Cardiac muscle cell (in vitro differentiated cells and primary cell): ENCODE measurements around the gene NFE2L3. TPM values are rescaled to one million over a fixed set of nuclear protein-coding genes. Genes with fewer than 3 reads are reported as not detected.
"Not testable (repeated sequence)": the region's sequence is repeated elsewhere in the genome, so short reads cannot be mapped to it uniquely, and the experiment has no call there.

ENCODE experiments used
- DNase-seq, 2 donors: peaks; one replicate each; pipeline versions ENCODE4 v3.0.0 to v3.0.0-alpha.2; 2010 to 2017; ENCODE audit warnings: low read depth in 1 of 2, low spot score in 1 of 2
- H3K27ac ChIP-seq: fragments of 200-600 bp; sonication (generic); 2 replicates; pipeline ENCODE4 v1.5.1; 2016
- H3K27me3 ChIP-seq: fragments of 200-600 bp; sonication (generic); 2 replicates; pipeline ENCODE4 v1.6.0; 2016; ENCODE audit warnings: control low read depth
- H3K36me3 ChIP-seq: fragments of 200-600 bp; sonication (generic); 2 replicates; pipeline ENCODE4 v1.5.1; 2016; ENCODE audit warnings: control low read depth
- H3K4me1 ChIP-seq: fragments of 200-600 bp; sonication (generic); 2 replicates; pipeline ENCODE4 v1.8.1; 2017; ENCODE audit warnings: low read depth, mild to moderate bottlenecking, mixed run types
- H3K4me3 ChIP-seq: fragments of 200-600 bp; sonication (generic); 2 replicates; pipeline ENCODE4 v1.5.1; 2016; ENCODE audit warnings: mild to moderate bottlenecking
- H3K9me3 ChIP-seq: fragments of 200-600 bp; sonication (generic); 2 replicates; pipeline ENCODE4 v1.5.1; 2017; ENCODE audit warnings: low read depth, mild to moderate bottlenecking, control low read depth
- polyA plus RNA-seq: library from polyadenylated mRNA; unstranded; fragments of >200 nt; fragmentation: Nextera tagmentation; extraction: Ambion mirVana; gene quantifications from 2 replicates; pipeline ENCODE4 v1.2.1, GENCODE V29; 2016
- total RNA-seq: library from RNA; depleted of rRNA; stranded (reverse); fragments of >200 nt; gene quantifications from 2 replicates; pipeline ENCODE4 v1.2.3, GENCODE V29; 2016
- TF ChIP-seq, protein P1 (sequence below): IDR thresholded peaks from 2 replicates; pipeline ENCODE4 v1.5.1; 2012; ENCODE audit warnings: low read depth, mild to moderate bottlenecking, low read length

The NFE2L3 gene
- total and polyA plus RNA-seq, 2 experiments from 2014 or later = 2.1 TPM

- no peaks in the 10 kb centered on the region for H3K4me1 ChIP-seq
- no peaks in the 10 kb centered on the region for H3K9me3 ChIP-seq
- no peak overlapping the region for H3K4me3 ChIP-seq
- no peak overlapping the region for H3K27ac ChIP-seq
- peaks cover 30% of the 10 kb centered on the region for H3K27me3 ChIP-seq
- TF ChIP-seq, protein P1, sequence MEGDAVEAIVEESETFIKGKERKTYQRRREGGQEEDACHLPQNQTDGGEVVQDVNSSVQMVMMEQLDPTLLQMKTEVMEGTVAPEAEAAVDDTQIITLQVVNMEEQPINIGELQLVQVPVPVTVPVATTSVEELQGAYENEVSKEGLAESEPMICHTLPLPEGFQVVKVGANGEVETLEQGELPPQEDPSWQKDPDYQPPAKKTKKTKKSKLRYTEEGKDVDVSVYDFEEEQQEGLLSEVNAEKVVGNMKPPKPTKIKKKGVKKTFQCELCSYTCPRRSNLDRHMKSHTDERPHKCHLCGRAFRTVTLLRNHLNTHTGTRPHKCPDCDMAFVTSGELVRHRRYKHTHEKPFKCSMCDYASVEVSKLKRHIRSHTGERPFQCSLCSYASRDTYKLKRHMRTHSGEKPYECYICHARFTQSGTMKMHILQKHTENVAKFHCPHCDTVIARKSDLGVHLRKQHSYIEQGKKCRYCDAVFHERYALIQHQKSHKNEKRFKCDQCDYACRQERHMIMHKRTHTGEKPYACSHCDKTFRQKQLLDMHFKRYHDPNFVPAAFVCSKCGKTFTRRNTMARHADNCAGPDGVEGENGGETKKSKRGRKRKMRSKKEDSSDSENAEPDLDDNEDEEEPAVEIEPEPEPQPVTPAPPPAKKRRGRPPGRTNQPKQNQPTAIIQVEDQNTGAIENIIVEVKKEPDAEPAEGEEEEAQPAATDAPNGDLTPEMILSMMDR = no peak
- H3K36me3 ChIP-seq = no peaks in the 10 kb centered on the region
- no peak for DNase-seq
These were observed 2.5 kb upstream of the NFE2L3 start for GRCh38 chr7:26149391-26149977.

DNA sequence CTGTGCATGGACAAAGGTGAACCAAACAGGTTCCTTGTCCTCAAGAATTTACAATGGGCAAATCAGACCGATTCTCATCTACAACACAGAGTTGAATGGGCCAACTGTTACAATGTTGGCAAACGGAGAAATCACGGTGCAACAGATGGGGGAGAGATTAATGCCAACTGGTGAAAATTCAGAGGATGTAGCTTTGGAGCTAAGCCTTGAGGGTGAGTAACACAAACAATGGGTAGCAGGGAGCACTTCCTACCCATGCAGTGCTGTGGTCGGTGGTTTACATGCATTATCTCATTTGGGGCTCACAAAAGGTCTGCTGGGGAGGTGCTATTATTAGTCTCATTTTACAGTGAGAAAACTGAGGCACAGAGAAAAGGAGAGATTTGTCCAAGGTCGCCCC is 902 bp upstream of the NFE2L3 start:
- peaks cover 37% of the 10 kb centered on the region for H3K27me3 ChIP-seq
- TF ChIP-seq, protein P1 = no peak
- no peaks in the 10 kb centered on the region for H3K9me3 ChIP-seq
- H3K36me3 ChIP-seq = no peaks in the 10 kb centered on the region
- no peak overlapping the region for H3K27ac ChIP-seq
- no peak overlapping the region for H3K4me3 ChIP-seq
- H3K4me1 ChIP-seq = peaks cover 3% of the 10 kb centered on the region
- no peak for DNase-seq

DNA sequence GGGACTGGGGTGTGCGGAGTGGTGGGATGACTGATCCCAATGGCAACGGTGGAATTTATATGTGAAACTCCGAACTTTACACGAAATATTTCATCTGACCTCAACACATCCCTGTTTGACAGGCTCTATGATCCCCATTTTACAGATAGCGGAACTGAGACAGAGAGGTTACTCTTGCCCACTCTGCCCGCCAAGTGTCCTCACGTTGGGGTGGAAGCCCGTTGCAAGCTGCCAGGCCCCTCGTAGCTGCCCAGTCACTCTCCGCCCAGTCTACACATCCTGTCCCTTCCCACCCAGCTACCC is 397 bp upstream of the NFE2L3 start:
- no peak overlapping the region for H3K27ac ChIP-seq
- TF ChIP-seq, protein P1 = no peak
- no peaks in the 10 kb centered on the region for H3K36me3 ChIP-seq
- peaks cover 5% of the 10 kb centered on the region for H3K4me1 ChIP-seq
- H3K27me3 ChIP-seq = peaks cover 37% of the 10 kb centered on the region
- H3K9me3 ChIP-seq = no peaks in the 10 kb centered on the region
- H3K4me3 ChIP-seq = peak overlapping the region; percentile 47
- DNase-seq = no peak

GRCh38 chr7:26152782-26153240 is 813 bp downstream of the NFE2L3 start:
- not testable (repeated sequence) for H3K4me1 ChIP-seq, H3K36me3 ChIP-seq, DNase-seq, H3K27ac ChIP-seq, H3K9me3 ChIP-seq
- Histone ChIP-seq H3K27me3 (peaks cover 37% of the 10 kb centered on the region), H3K4me3 (peak overlapping the region; percentile 47)

DNA sequence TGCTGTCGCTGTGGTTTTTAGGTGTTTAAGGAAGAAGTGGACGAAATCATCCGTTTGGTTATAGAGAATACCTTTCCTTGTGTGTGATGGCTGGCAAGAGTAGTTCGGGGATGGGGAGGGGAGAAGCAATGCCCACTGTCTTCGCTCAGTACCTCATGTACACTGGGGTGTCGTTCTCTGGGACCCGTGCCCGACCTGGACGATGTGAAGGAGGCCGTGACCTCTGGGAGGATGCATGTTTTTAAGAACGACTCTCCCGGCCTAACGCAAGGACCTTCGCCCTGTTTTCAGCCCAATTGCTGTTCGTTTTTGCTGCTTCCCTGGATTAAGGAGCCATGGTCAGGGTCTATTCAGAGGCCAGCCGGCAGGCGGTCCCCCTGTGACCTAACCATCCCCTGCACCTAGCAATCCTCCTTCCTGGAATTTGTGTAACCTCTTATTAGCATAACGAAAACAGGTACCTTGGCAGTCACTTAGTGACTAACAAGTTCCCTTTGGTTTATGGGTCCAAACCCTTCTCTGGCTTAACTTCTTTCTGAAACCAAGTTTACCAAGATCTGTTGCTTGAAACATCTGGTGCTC is 1.3 kb downstream of the NFE2L3 start:
- Histone ChIP-seq H3K27ac (no peak overlapping the region), H3K4me3 (peak overlapping the region; percentile 47), H3K4me1 (peaks cover 5% of the 10 kb centered on the region), H3K27me3 (peaks cover 37% of the 10 kb centered on the region), H3K36me3 (no peaks in the 10 kb centered on the region), H3K9me3 (no peaks in the 10 kb centered on the region)
- TF ChIP-seq, protein P1 = no peak
- DNase-seq = no peak

DNA sequence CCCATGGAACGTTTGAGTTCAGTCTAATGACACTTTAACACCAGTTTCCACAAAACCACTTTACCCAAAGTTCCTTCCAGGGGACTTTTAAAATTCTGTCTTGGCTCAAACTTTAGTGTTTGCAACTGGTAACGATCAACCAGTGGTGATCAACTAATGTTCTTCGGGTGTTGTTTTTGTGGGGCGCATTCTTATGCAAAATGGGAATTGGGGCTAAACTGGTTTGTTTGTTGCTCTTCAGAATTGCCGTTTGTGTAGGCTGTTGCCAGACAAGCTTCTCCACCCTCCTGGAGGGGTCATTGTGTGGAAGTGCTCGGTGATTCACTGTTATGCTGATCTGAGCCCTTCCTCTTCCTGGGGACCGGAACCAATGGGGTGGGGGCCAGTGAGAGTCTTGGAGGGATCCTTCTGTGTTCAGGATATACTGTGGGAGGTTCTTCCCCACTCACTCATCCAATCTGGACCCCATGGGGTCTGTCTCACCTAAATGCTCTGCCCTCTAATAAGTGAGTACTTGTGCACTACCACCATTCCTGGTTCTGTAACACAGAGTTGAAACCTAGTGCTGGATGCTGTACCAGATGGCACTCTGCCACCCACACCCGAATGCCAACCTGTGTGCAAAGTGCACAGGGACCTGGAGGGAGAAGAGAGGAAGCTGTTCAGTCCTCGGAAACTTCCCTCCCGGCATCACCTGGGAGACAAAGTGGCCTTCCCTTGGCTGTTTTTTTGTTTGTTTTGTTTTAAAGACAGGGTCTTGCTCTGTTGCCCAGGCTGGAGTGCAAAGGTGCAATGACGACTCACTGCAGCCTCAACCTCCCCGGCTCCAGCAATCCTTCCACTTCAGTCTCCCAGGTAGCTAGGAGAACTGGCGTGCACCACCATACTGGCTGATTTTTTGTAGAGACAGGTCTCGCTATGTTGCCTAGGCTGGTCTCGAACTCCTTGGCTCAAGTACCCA is 2.1 kb downstream of the NFE2L3 start:
- TF ChIP-seq, protein P1 = no peak
- peaks cover 37% of the 10 kb centered on the region for H3K27me3 ChIP-seq
- peaks cover 5% of the 10 kb centered on the region for H3K4me1 ChIP-seq
- no peaks in the 10 kb centered on the region for H3K9me3 ChIP-seq
- no peak overlapping the region for H3K27ac ChIP-seq
- DNase-seq = peak in 1 of 2 donors; percentile 36
- H3K36me3 ChIP-seq = no peaks in the 10 kb centered on the region
- no peak overlapping the region for H3K4me3 ChIP-seq
